Subcutaneous abdominal adipose tissue (tissue), 5 donors: Measurements from ENCODE around the gene THSD8.
"Not testable (repeated sequence)": the region's sequence is repeated elsewhere in the genome, so short reads cannot be mapped to it uniquely, and the experiment has no call there.

Experiments used
- H3K27ac ChIP-seq: one replicate; pipeline ENCODE4 v1.7.0; 2013; ENCODE audit warnings: low read depth, mild to moderate bottlenecking, inconsistent platforms, low read length, moderate library complexity
- H3K27me3 ChIP-seq, 5 donors: one replicate each; pipeline ENCODE4 v1.7.0; 2013; ENCODE audit warnings: low read length in 5 of 5, inconsistent platforms in 1 of 5; ENCODE audit not compliant: control insufficient read depth in 5 of 5, insufficient read depth in 4 of 5
- H3K36me3 ChIP-seq, 5 donors: one replicate each; pipeline ENCODE4 v1.7.0; 2013; ENCODE audit warnings: low read length in 5 of 5; ENCODE audit not compliant: control insufficient read depth in 5 of 5, insufficient read depth in 5 of 5
- H3K4me1 ChIP-seq, 5 donors: one replicate each; pipeline ENCODE4 v1.7.0; 2013; ENCODE audit warnings: low read length in 5 of 5, mild to moderate bottlenecking in 3 of 5, moderate library complexity in 1 of 5; ENCODE audit not compliant: control insufficient read depth in 5 of 5, insufficient read depth in 5 of 5
- H3K4me3 ChIP-seq, 5 donors: one replicate each; pipeline ENCODE4 v1.7.0; 2013; ENCODE audit warnings: low read length in 5 of 5, low read depth in 1 of 5
- H3K9ac ChIP-seq, 5 donors: one replicate each; pipeline ENCODE4 v1.7.0; 2013; ENCODE audit warnings: low read length in 5 of 5, mild to moderate bottlenecking in 4 of 5, moderate library complexity in 3 of 5
- H3K9me3 ChIP-seq, 5 donors: one replicate each; pipeline ENCODE4 v1.7.0; 2013; ENCODE audit warnings: low read length in 5 of 5; ENCODE audit not compliant: control insufficient read depth in 5 of 5
- donor health status: healthy.
- donor health status: healthy.
- donor health status: healthy.
- donor health status: healthy.
- donor health status: healthy.

The THSD8 gene

DNA sequence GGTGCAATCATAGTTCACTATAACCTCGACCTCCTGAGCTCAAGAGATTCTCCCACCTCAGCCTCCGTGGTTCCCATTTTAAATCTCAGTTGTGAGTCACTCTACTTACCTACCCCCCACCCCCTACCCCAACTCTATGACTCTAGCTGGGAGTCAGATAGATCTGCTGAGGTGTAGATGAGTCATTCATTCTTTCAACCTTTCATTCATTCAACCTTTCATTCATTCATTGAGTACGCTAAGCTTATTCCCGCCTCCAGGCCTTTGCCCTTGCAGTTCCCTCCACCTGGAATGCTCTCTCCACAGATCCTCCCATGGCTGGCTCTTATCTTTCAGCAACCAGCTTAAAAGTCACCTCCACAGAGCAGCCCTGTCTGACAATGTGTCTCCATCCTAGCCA is 35.4 kb downstream of the THSD8 start:
- Histone ChIP-seq H3K36me3 (no peaks in the 10 kb centered on the region), H3K9ac (no peak overlapping the region), H3K4me1 (peaks cover 0 to 42% (median 30%) of the 10 kb centered on the region in 5 donors), H3K27ac (no peak overlapping the region), H3K4me3 (no peak overlapping the region), H3K27me3 (peaks cover 49 to 88% (median 79%) of the 10 kb centered on the region in 5 donors), H3K9me3 (no peaks in the 10 kb centered on the region)

DNA sequence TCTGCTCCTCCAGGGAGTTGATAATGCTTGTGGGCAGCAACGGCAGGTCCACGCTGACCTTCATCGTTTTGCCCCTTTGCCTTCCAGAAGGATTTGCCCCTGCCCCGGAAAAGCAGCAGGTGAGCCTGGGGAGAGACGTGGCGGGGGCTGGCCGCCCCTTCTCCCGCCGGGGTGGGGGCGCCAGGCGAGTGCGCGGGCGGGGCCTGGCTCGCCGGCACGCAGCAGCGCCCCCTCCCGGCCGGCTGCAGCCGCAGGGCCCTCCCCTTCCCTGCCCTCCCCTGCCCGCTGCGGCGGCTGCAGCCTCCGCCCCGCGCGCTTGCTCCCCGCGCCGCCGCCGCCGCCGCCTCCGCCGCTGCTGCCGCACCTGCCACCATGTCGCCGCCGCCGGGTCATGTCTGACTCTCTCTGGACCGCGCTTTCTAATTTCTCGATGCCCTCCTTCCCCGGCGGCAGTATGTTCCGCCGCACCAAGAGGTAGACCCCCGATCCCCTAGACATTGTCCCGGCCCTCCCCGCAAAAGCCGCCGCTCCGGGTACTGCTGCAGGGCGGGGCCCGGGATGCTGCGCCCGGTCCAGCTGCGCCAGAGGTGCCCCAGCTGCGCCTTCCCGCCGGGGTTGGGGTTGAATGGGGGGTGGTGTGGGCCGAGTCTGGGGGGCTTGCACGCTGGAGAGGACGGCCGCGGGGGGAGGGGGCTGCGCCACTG is 36.5 kb downstream of the THSD8 start, which contains the start of gene MAST1:
MAST1 (plus strand) TSS at position 334 of the 704 bp plus-strand sequence; CDS start at position 392, 58 bp downstream.
- peaks cover 38 to 85% (median 78%) of the 10 kb centered on the region in 5 donors for H3K27me3 ChIP-seq
- H3K36me3 ChIP-seq: no peaks in the 10 kb centered on the region
- H3K4me3 ChIP-seq: peak within 1 kb of the TSS in 1 of 5 donors; percentile 42
- no peaks in the 10 kb centered on the region for H3K9me3 ChIP-seq
- no peak within 1 kb of the TSS for H3K9ac ChIP-seq
- peaks cover 0 to 34% (median 23%) of the 10 kb centered on the region in 5 donors for H3K4me1 ChIP-seq
- H3K27ac ChIP-seq: no peak within 1 kb of the TSS

DNA sequence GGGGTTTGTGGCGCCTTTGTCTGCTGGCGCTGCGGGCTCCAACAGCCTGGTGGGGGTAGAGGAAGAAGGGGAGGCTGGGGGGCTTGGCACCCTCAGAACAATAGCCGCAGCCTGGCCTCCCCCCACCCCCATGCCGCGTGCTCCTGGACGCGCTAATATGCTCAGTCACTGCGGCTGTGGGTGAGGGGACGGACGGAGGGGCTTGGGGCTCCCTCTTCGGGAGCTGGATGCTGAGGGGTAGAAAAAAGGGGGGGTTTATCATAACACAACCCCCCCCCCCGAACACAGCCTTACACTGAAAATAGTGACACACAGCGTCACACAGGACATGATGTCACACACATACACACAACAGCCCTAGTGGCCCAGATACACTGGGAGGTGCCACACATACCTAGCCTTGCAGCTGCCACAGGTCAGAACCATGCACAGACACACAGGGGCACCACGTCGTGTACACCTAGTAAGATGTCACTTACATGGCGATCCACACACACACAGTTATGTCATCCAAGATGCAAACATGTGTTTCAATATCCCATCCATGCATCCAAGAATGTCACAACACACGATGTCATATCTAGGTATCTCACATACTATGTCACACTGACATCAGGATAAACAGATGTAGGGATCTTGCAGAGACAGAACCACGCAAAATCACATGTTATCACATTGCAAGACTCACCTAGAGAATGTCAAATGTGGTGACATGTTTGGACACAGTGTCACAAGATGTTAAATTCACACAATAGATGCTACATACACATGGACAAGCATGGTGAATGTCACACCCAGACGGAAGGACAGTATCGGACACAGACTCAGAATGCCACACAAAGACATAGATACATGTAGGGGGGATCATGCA is 37.3 kb downstream of the THSD8 start:
- Histone ChIP-seq H3K27me3 (peaks cover 37 to 87% (median 79%) of the 10 kb centered on the region in 5 donors), H3K27ac (no peak overlapping the region), H3K4me1 (peaks cover 0 to 28% (median 19%) of the 10 kb centered on the region in 5 donors), H3K9ac (no peak overlapping the region), H3K9me3 (no peaks in the 10 kb centered on the region), H3K36me3 (no peaks in the 10 kb centered on the region), H3K4me3 (no peak overlapping the region)

DNA sequence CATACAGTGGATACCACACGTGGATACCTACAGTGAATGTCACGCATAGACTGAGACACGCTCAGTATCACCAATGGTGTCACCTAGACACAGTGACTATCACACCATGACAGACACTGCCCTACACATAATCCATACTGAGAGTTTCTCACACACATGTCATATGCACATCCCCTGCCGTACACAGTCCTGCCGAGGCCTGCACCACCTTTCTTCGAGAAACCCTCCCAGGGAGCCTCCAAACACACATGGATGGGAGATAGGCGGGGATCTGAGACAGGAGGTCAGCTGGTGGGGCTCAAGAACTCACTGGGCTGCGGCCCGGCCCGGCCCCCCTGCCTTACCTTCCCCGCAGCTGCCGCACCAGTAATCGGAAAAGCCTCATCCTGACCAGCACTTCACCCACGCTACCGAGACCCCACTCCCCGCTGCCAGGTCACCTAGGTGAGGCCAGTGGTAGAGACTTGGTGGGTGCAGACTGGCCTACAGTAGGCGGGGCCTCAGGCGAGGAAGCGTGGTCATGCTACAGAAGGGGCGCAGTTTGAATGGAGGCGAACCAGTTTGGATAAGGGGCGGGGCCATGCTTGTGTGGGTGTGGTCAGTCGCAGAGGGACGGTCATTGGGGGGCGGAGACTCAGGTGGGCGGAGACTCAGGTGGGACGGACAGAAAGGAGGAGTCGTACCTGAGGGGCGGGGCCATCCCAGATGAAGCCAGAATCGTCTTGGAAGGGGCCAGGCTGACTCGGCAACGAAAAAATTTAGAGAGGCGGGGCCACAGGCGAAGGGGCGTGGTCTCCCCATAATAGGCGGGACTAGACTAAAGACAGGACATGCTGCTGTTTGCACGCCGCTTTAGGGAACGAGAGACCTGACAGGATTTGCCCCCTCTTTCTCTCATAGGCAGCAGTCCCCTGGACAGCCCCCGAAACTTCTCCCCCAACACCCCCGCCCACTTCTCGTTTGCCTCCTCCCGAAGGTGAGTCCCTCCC is 38.5 kb downstream of the THSD8 start:
- no peak overlapping the region for H3K27ac ChIP-seq

DNA sequence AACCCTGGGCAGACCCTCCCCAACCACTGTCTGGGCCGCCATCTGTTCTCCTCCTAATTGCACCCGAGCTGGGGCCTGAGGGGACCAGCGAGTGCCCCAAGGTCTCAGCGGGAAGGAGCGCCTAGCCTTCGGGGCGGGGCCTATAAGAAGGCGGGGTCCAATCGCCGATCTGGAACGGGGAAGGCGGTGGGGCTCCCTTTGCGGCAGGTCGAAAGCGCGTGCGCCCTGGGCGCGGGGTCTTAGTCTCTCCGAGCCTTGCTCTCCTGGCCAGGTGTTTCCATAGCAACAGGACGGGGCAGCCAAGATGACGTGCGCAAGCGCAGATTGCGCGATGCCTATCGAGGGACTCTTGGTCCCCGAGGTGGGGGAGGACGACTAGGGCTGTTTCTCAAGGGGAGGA is 39.2 kb downstream of the THSD8 start:
- H3K9me3 ChIP-seq: no peaks in the 10 kb centered on the region
- no peak overlapping the region for H3K27ac ChIP-seq
- H3K36me3 ChIP-seq: no peaks in the 10 kb centered on the region
- H3K9ac ChIP-seq: no peak overlapping the region
- peaks cover 0 to 24% (median 13%) of the 10 kb centered on the region in 5 donors for H3K4me1 ChIP-seq
- H3K27me3 ChIP-seq: peaks cover 25 to 72% (median 64%) of the 10 kb centered on the region in 5 donors
- H3K4me3 ChIP-seq: peak overlapping the region in 1 of 5 donors; percentile 49

More for the DNA sequence above, 38.5 kb downstream of the THSD8 start:
- Histone ChIP-seq H3K9me3 (no peaks in the 10 kb centered on the region), H3K4me3 (peak overlapping the region in 1 of 5 donors; percentile 20), H3K4me1 (peaks cover 0 to 24% (median 16%) of the 10 kb centered on the region in 5 donors), H3K27me3 (peaks cover 31 to 79% (median 69%) of the 10 kb centered on the region in 5 donors), H3K9ac (no peak overlapping the region), H3K36me3 (no peaks in the 10 kb centered on the region)

DNA sequence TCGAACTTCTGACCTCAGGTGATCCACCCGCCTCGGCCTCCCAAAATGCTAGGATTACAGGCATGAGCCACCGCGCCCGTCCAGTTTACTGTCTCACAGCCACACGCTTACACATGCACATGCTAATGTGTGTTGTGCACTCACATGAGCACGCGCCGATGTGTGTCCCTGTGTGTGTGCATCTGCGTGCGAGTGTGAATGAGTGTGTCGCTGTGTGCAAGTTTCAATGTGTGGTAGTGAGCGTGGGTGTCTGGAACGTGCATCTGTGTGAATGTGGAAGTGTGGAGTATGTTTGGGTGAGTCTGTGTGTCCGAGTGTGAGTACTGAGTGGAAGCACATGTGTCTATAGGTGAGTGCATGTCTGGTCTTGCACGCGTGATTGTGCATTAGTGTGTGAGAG is 40.6 kb downstream of the THSD8 start:
- Histone ChIP-seq H3K36me3 (no peaks in the 10 kb centered on the region), H3K9ac (no peak overlapping the region), H3K4me3 (no peak overlapping the region), H3K27ac (no peak overlapping the region), H3K4me1 (peaks cover 0 to 29% (median 17%) of the 10 kb centered on the region in 5 donors), H3K9me3 (no peaks in the 10 kb centered on the region), H3K27me3 (peaks cover 22 to 60% (median 60%) of the 10 kb centered on the region in 5 donors)

DNA sequence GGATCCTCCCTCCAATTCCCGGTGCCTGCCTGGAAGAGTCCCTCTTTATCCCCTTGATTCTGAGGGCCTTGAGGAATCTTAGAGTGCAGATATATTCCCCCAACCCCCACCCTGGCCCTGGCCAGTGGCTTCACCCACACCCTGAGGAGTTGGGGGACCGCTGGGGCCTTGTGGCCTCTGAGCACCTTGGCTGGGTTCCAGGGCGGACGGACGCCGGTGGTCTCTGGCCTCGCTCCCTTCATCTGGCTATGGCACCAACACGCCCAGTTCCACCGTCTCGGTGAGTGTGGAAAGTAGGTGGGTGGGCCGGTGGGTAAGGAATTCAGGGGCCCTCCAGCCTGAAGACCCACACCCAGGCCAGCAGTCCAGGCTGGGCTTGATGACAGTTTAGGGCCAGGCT is 41.5 kb downstream of the THSD8 start:
- Histone ChIP-seq H3K9ac (no peak overlapping the region), H3K4me1 (peaks cover 0 to 30% (median 19%) of the 10 kb centered on the region in 5 donors), H3K27me3 (peaks cover 22 to 55% (median 54%) of the 10 kb centered on the region in 5 donors), H3K36me3 (no peaks in the 10 kb centered on the region), H3K9me3 (no peaks in the 10 kb centered on the region), H3K4me3 (no peak overlapping the region), H3K27ac (no peak overlapping the region)

DNA sequence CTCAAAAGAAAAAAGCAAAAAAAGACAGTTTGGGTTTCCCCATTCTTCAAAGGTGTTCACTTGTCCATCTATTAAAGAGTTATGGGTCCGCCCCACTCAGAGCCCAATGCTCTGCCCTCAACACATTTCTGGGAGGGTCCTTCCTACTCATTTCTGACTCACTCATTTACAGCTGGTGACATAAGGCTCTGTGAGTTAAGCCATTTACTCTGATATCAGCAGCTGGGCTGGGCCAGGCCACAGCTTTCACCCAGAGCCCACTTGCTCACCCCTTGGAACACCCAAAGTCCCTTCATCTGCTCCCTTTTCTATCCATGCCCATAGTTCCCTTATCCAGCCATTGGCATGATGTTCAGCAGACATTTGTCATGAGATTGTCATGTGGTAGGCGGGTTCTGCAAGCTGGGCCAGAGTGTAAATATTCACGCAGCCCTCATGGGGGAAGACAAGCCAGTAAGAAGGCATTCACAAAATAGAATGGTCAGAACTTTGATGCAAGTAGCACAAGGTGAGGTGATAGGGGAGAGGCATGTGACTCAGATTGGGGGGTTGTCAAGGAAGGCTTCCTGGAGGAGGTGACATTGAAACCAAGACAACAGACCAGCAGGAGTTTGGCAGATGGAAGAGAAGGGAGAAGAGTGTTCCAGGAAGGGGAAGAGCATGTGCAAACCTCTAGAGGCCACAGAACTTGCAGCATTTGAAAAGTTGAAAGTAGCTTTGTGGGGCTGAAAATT is 42.3 kb downstream of the THSD8 start:
- peaks cover 22 to 51% (median 48%) of the 10 kb centered on the region in 5 donors for H3K27me3 ChIP-seq
- H3K36me3 ChIP-seq: no peaks in the 10 kb centered on the region
- H3K27ac ChIP-seq: no peak overlapping the region
- H3K9me3 ChIP-seq: no peaks in the 10 kb centered on the region
- no peak overlapping the region for H3K9ac ChIP-seq
- peaks cover 0 to 22% (median 13%) of the 10 kb centered on the region in 5 donors for H3K4me1 ChIP-seq
- no peak overlapping the region for H3K4me3 ChIP-seq

DNA sequence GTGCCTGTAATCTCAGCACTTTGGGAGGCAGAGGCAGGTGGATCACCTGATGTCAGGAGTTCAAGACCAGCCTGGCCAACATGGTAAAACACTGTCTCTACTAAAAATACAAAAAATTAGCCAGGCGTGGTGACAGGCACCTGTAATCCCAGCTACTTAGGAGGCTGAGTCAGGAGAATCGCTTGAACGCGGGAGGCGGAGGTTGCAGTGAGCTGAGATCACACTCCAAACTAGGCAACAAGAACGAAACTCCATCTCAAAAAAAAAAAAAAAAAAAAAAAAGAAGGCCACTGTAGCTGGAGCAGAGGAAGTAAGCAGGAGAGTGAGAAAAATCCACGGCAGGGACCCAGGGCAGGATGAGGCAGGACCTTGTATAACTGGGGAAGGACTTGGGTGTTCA is 44.7 kb downstream of the THSD8 start:
- not testable (repeated sequence) for H3K9me3 ChIP-seq, H3K27ac ChIP-seq, H3K36me3 ChIP-seq, H3K4me3 ChIP-seq, H3K9ac ChIP-seq
- Histone ChIP-seq H3K27me3 (peaks cover 5 to 27% (median 24%) of the 10 kb centered on the region in 5 donors), H3K4me1 (peaks cover 0 to 10% (median 9%) of the 10 kb centered on the region in 5 donors)
